Measurements from ENCODE around the gene RAB27A.

- no peak for TF ChIP-seq POLR2AphosphoS5 (IDR thresholded peaks at IDR 0.05; ENCODE audit: low read depth)
- TF ChIP-seq, protein P1, sequence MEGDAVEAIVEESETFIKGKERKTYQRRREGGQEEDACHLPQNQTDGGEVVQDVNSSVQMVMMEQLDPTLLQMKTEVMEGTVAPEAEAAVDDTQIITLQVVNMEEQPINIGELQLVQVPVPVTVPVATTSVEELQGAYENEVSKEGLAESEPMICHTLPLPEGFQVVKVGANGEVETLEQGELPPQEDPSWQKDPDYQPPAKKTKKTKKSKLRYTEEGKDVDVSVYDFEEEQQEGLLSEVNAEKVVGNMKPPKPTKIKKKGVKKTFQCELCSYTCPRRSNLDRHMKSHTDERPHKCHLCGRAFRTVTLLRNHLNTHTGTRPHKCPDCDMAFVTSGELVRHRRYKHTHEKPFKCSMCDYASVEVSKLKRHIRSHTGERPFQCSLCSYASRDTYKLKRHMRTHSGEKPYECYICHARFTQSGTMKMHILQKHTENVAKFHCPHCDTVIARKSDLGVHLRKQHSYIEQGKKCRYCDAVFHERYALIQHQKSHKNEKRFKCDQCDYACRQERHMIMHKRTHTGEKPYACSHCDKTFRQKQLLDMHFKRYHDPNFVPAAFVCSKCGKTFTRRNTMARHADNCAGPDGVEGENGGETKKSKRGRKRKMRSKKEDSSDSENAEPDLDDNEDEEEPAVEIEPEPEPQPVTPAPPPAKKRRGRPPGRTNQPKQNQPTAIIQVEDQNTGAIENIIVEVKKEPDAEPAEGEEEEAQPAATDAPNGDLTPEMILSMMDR (conservative IDR thresholded peaks at IDR 0.05; ENCODE audit: low read depth in 2 of 2) = no peak
- TF ChIP-seq, protein P2, sequence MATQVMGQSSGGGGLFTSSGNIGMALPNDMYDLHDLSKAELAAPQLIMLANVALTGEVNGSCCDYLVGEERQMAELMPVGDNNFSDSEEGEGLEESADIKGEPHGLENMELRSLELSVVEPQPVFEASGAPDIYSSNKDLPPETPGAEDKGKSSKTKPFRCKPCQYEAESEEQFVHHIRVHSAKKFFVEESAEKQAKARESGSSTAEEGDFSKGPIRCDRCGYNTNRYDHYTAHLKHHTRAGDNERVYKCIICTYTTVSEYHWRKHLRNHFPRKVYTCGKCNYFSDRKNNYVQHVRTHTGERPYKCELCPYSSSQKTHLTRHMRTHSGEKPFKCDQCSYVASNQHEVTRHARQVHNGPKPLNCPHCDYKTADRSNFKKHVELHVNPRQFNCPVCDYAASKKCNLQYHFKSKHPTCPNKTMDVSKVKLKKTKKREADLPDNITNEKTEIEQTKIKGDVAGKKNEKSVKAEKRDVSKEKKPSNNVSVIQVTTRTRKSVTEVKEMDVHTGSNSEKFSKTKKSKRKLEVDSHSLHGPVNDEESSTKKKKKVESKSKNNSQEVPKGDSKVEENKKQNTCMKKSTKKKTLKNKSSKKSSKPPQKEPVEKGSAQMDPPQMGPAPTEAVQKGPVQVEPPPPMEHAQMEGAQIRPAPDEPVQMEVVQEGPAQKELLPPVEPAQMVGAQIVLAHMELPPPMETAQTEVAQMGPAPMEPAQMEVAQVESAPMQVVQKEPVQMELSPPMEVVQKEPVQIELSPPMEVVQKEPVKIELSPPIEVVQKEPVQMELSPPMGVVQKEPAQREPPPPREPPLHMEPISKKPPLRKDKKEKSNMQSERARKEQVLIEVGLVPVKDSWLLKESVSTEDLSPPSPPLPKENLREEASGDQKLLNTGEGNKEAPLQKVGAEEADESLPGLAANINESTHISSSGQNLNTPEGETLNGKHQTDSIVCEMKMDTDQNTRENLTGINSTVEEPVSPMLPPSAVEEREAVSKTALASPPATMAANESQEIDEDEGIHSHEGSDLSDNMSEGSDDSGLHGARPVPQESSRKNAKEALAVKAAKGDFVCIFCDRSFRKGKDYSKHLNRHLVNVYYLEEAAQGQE (IDR thresholded peaks at IDR 0.05; ENCODE audit: unreplicated experiment) = no peak
- no peak for TF ChIP-seq EZH2 (IDR thresholded peaks at IDR 0.05; ENCODE audit: low read depth, unreplicated experiment)
- TF ChIP-seq EZH2phosphoT487 (IDR thresholded peaks at IDR 0.05; ENCODE audit: unreplicated experiment) = no peak
Measured at GRCh38 chr15:55253580-55253979, 36.0 kb downstream of the RAB27A start.
